ENCODE data around the gene DCDC2C.

DNA sequence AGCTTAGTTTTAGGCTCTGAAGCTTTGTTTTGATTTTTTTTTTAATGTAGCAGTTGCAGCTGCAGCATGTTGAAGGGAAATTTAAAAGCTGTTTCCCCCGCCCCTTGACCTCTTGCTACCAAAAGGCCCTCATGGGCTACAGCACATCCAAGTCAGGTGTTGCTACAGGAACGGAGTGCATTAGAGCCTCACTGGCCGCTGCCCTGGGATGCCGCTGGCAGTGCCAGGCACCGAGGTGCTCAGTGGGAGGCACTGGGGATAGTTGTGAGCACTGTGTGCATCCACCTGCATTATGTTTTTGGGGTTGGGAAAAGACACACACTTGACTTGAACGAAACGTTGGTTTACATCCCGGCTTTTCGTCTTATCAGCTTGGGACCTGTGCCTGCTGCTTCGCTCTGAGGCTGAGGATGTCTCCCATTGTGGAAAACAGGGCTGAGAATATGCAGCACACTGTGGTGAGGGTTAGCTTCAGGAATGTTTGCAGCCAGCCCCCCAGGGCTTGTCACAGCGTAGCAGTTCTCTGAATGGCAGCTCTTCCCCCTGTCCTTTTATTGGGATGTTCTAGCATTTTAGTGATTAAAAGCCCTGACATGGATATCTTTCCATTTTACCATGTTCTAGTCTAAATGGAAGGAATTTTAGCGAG is 24.1 kb downstream of the DCDC2C start:
- TF ChIP-seq, protein P1, sequence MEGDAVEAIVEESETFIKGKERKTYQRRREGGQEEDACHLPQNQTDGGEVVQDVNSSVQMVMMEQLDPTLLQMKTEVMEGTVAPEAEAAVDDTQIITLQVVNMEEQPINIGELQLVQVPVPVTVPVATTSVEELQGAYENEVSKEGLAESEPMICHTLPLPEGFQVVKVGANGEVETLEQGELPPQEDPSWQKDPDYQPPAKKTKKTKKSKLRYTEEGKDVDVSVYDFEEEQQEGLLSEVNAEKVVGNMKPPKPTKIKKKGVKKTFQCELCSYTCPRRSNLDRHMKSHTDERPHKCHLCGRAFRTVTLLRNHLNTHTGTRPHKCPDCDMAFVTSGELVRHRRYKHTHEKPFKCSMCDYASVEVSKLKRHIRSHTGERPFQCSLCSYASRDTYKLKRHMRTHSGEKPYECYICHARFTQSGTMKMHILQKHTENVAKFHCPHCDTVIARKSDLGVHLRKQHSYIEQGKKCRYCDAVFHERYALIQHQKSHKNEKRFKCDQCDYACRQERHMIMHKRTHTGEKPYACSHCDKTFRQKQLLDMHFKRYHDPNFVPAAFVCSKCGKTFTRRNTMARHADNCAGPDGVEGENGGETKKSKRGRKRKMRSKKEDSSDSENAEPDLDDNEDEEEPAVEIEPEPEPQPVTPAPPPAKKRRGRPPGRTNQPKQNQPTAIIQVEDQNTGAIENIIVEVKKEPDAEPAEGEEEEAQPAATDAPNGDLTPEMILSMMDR (tag by site-specific recombination; IDR thresholded peaks at IDR 0.05) = no peak
- TF ChIP-seq YY1 (tag by site-specific recombination; IDR thresholded peaks at IDR 0.05) = no peak
- TF ChIP-seq ZEB2 (tag by site-specific recombination; IDR thresholded peaks at IDR 0.05) = no peak
- no peak for TF ChIP-seq ZNF664 (tag by site-specific recombination; IDR thresholded peaks at IDR 0.05)
- TF ChIP-seq ZNF791 (tag by site-specific recombination; IDR thresholded peaks at IDR 0.05) = no peak
- TF ChIP-seq ZNF311 (tag by site-specific recombination; IDR thresholded peaks at IDR 0.05; ENCODE audit: borderline replicate concordance) = no peak
- TF ChIP-seq ZNF677 (tag by site-specific recombination; IDR thresholded peaks at IDR 0.05) = no peak
- TF ChIP-seq YY2 (tag by site-specific recombination; IDR thresholded peaks at IDR 0.05) = no peak
- TF ChIP-seq TCF7L2 (IDR thresholded peaks at IDR 0.05; ENCODE audit: borderline replicate concordance, low read depth, low read length) = no peak
- TF ChIP-seq, protein P2, sequence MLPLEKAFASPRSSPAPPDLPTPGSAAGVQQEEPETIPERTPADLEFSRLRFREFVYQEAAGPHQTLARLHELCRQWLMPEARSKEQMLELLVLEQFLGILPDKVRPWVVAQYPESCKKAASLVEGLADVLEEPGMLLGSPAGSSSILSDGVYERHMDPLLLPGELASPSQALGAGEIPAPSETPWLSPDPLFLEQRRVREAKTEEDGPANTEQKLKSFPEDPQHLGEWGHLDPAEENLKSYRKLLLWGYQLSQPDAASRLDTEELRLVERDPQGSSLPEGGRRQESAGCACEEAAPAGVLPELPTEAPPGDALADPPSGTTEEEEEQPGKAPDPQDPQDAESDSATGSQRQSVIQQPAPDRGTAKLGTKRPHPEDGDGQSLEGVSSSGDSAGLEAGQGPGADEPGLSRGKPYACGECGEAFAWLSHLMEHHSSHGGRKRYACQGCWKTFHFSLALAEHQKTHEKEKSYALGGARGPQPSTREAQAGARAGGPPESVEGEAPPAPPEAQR (tag by site-specific recombination; IDR thresholded peaks at IDR 0.05) = no peak

Data from HEK293 (cell line).